Measurements from ENCODE around the gene TMEM151B. TPM values are rescaled to one million over a fixed set of nuclear protein-coding genes. Genes with fewer than 3 reads are reported as not detected.

TMEM151B gene
- total and polyA plus RNA-seq, 2 of the 13 experiments (the other 11 are each of a cell fraction or from before 2014, with no cell fraction given), result not detected

GRCh38 chr6:44275749-44276648, 5.7 kb downstream of the TMEM151B start (continued):
- TF ChIP-seq ZNF281 (CRISPR knock-in tag; IDR thresholded peaks at IDR 0.05; ENCODE audit: borderline replicate concordance) (peak; percentile 11; the same call in 1 of the 2 replicates), EED (CRISPR knock-in tag; IDR thresholded peaks at IDR 0.05) (peak; percentile 48), MTF2 (CRISPR knock-in tag; IDR thresholded peaks at IDR 0.05; ENCODE audit: borderline replicate concordance) (peak; percentile 83), KLF12 (CRISPR knock-in tag; IDR thresholded peaks at IDR 0.05; ENCODE audit: borderline replicate concordance) (peak; percentile 74; the same call in 1 of the 2 replicates), BCL6 (CRISPR knock-in tag; IDR thresholded peaks at IDR 0.05) (peak; percentile 19; the same call in 1 of the 2 replicates), ZNF589 (CRISPR knock-in tag; conservative IDR thresholded peaks at IDR 0.05) (peak; percentile 78; the same call in 1 of the 2 replicates), GZF1 (CRISPR knock-in tag; IDR thresholded peaks at IDR 0.05) (peak; percentile 53; the same call in 1 of the 2 replicates), ZNF138 (CRISPR knock-in tag; IDR thresholded peaks at IDR 0.05; ENCODE audit: low read depth) (0 out of 2 replicates have a peak, but pooled peaks have one; percentile 69), YY1 (IDR thresholded peaks at IDR 0.05; ENCODE audit: insufficient read depth, insufficient replicate concordance, low read depth, low read length) (peak; percentile 30), SP2 (CRISPR knock-in tag; IDR thresholded peaks at IDR 0.05) (no peak), ZFY (CRISPR knock-in tag; IDR thresholded peaks at IDR 0.05) (peak; percentile 57), ZNF331 (CRISPR knock-in tag; IDR thresholded peaks at IDR 0.05) (0 out of 2 replicates have a peak, but pooled peaks have one; percentile 7), IKZF4 (CRISPR knock-in tag; IDR thresholded peaks at IDR 0.05; ENCODE audit: borderline replicate concordance, low read depth, not compliant biosample characterization) (peak; percentile 68), ASH2L (IDR thresholded peaks at IDR 0.05; ENCODE audit: insufficient read length, low read depth, low read length) (no peak), ZNF431 (CRISPR knock-in tag; IDR thresholded peaks at IDR 0.05; ENCODE audit: borderline replicate concordance, low read depth) (no peak), FIP1L1 (IDR thresholded peaks at IDR 0.05; ENCODE audit: borderline replicate concordance, insufficient read depth, low read depth, low read length) (no peak), ZNF788 (CRISPR knock-in tag; IDR thresholded peaks at IDR 0.05; ENCODE audit: borderline replicate concordance) (0 out of 2 replicates have a peak, but pooled peaks have one; percentile 12), CCDC6 (CRISPR knock-in tag; IDR thresholded peaks at IDR 0.05) (peak; percentile 46; the same call in 1 of the 2 replicates), ZSCAN20 (CRISPR knock-in tag; IDR thresholded peaks at IDR 0.05; ENCODE audit: borderline replicate concordance) (peak; percentile 43; the same call in 1 of the 2 replicates), PHF8 (CRISPR knock-in tag; IDR thresholded peaks at IDR 0.05) (peak; percentile 16; the same call in 1 of the 2 replicates), ZHX1 (CRISPR knock-in tag; IDR thresholded peaks at IDR 0.05; ENCODE audit: low read depth) (peak; percentile 13; the same call in 1 of the 2 replicates), FLYWCH1 (CRISPR knock-in tag; IDR thresholded peaks at IDR 0.05) (peak; percentile 54; the same call in 1 of the 2 replicates)

All from HepG2 (cell line).